HG03139 (cell line): ENCODE data around the gene NACC1.
A peak's percentile ranks its signal among the peaks of the same experiment; 100 is the strongest.

ENCODE experiments used
- ATAC-seq: cut with Tn5 transposase; IDR thresholded peaks from one replicate; pipeline ENCODE4 v1.9.1; 2021; ENCODE audit not compliant: unreplicated experiment

NACC1 gene

DNA sequence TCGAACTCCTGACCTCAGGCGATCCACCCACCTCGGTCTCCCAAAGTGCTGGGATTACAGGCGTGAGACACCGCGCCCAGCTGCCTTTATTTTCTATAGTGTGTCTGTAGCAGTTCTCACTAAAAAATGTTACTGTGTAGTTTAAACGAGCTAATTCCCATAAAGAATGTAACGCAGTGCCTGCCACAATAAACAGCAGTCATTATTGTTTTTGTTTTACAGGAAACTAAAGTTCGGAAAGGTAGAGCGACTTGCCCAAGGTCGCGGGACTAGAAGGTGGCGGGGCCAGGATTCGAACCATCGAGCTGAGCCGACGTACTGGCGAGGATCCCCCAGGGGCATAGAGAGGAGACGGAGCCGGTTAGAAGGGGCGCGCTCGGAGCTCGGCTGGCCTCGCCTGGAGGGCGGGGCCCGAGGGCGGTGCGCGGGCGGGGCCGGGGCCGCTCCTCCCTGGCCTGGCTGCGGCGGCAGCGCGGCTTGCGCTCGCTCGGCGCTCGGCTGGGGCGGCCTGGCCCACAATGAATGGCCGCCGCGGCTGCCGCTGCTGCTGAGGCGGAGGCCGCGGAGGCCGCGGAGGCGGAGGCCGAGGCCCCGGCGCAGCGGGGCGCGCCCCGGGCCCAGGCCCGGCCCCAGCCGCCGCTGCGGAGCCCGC, at the start of gene NACC1:
Gene NACC1 (plus strand): TSS at position 493 of the 652 bp plus-strand sequence. CDS start 16,944 bp downstream, outside the sequence.
- peak; percentile 57 for ATAC-seq

DNA sequence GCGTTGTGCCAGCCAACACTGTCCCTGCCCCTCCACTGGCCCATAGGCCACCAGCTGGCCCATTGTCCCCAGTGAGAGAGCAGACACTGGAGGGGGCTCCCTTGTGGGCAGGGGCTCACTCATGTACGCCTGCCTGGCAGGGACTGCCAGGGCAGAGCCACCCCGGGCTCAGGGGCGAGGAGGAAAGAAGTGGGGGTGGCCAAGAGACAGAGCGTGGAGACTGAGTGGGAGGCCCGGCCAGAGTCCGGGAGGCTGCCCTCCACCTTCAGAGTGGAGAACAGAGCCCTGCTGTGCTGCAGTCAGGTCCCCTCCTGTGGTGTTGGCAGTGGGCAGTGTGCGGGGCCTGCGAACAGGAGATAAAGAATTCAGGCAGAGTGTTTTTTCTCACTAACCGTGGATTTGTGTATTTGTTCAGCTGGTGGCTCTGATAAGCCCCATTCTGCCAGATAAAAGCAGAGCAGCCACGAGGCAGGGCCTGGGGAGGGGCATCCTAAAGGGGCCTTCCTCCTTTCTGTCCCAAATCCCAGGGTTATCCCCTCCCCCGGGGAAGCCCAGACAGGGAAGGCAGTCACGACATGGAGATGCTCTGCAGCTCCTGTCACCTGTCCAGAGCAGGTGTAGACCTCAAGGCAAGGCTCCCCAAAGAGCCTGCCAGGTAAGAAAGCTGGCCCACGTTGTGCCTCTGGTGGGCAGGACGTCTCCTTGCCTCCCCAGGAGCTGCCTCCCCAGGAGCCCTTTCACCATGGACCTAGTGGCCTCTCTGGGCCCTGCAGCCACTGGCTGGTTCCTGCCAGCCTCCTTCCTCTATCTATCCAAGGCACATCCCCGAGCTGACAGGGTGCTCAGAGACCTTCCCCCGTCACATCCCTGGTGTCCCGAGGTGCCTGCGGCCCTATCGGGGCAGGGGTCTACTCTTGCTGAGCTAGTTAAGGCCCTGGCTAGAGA, 48.4 kb upstream of the NACC1 start:
- no peak for ATAC-seq

- no peak for ATAC-seq
Measured at GRCh38 chr19:13070425-13071140, 47.5 kb upstream of the NACC1 start.

GRCh38 chr19:13071444-13072187, 46.4 kb upstream of the NACC1 start:
- ATAC-seq, result no peak

DNA sequence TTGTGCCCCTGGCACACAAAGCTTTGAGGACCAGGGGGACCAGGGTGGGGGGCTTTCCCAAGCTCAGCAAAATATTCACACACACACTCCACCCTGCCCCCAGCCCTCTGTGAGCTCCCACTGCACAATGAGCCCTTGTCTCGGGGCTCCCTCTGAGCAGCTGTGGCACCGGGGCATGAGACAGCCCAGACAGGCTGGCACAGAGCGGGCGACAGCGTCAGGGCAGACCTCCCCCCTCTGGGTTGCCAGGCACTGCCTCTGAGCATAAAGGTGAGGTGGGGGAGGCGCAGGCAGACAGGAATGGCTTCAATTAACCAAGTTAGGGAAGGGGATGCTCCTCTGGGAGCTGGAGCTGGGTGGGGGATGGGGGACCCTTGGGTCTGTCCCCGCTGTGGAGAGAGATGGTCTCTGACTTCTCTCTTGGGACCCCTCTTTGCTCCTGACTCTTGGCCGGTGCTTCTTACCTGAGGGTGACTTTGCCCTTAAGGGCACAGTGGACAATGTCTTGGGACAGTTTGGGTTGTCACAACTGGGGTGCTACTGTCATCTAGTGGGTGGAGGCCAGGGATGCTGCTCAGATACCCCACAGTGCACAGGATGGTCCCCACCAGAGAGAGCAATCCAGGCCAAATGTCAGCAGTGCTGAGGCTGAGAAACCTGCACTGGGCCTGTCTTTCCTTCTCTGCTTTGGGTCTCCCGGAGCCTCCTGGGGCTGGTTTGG, 45.7 kb upstream of the NACC1 start:
- ATAC-seq, result no peak

- ATAC-seq, result no peak
Measured at GRCh38 chr19:13073263-13073662, 44.8 kb upstream of the NACC1 start.

GRCh38 chr19:13074378-13074777, 43.7 kb upstream of the NACC1 start:
- ATAC-seq, result no peak

GRCh38 chr19:13076320-13076719, 41.7 kb upstream of the NACC1 start:
- no peak for ATAC-seq

DNA sequence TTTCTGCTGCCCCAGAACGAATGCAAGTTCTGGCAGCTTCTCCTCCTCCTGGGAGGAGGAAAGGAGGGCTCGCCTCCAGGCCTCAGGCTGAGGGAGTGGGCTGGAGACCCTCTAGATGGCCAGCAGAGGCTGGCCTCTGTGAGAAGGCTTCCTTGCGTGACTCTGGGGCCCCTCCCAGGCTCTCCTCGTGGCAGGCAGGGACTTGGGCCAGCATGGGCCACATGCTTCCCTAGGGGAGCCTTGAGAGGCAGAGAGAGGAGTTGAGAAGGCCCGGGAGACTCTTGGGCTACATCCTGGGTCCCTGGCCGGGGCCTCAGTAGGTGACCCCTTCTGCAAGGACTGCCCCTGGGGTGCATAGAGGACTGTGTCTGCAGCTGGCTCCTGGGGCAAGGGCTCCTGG, 41.3 kb upstream of the NACC1 start:
- ATAC-seq, result no peak

- ATAC-seq, result no peak
Measured at GRCh38 chr19:13077240-13077639, 40.8 kb upstream of the NACC1 start.

DNA sequence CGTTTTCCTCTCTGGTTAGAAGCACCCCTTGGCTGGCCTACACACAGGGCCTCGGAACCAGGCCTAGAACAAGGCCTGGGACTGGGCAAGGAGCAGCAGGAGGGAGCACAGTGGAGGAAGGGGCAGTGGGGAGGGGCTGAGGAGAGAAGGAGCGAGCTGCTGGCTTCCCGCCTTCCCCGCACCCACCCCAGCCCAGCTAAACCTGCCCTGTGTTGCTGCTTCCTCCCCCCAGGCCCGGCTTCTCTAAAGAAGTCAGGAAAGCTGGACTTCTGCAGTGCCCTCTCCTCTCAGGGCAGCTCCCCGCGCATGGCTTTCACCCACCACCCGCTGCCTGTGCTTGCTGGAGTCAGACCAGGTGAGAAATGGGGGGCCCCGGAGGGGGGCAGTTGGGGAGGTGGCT, 39.7 kb upstream of the NACC1 start:
- no peak for ATAC-seq

DNA sequence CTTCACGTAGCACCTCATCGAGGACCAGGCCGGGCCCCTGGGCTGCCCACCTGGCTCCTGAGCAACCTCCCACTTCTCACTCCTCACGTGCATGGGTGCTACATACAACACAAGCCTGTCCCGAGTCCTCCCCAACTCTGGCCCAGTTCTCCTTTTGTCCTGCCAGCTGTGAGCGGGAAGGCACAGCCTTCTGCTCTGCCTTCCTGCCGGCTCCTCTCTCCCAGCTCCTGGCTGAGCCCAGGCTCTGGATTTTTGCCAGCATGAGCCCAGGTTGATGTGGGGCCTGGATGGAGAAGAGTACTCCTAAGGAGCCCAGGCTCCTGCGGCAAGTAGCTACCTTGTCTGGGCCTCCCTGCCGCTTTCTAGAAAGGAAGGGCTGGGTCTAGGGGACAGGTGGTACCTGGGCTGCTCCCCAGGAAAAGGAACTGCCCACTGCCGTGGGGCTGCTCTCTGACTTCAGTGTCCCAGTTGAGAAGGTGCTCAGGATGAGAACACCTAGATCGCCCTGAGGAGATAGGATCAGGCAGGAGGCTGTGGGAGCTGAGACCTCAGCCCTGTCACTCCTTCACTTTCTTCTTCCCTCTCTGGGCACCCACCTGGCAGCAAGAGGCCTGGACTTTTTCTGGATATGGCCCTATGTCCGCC, 39.0 kb upstream of the NACC1 start:
- ATAC-seq, result no peak

DNA sequence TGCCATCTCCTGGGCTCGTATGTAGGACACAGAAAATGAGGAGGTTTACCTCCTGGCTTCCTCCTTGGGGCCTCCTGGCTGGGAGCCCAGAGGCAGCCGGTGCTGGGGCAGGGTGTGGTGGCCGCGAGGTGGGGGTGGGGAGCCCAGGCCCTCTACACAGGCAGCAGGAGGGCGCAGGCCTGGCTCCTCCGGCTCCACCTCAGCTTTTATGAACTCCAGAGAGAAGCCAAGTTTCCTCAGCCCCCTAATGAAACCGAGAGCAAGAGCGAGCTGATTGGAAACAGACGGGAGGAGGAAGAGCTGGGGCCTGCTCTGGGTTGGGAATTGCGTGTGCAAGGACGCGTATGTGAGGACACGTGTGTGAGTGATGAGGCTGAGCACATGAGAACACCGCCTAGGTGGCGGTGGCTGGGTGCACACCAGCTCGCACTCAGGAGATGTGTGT, 38.5 kb upstream of the NACC1 start:
- ATAC-seq, result no peak

- ATAC-seq, result no peak
Measured at GRCh38 chr19:13082192-13083007, 35.7 kb upstream of the NACC1 start.

GRCh38 chr19:13083008-13083404, 35.1 kb upstream of the NACC1 start:
- ATAC-seq, result no peak

DNA sequence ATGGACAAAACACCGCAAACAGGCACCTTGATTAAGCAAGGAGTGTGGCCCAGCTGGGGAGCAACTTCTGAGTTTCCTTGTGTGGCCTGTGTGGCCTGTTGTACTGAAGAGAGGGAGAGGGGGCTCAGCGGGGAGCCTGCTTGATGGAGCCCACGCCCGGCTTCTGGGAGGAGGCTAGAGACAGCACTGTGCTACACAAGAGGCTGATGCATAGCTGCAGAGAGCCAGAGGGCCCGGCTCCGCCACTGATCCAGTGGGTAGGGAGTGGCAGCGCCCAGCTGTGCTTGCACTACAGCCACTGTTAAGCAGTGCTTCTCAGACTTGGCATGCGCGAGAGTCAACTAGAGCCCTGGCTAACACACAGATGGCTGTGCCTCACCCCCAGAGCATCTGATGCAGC, 34.4 kb upstream of the NACC1 start:
- ATAC-seq, result no peak

DNA sequence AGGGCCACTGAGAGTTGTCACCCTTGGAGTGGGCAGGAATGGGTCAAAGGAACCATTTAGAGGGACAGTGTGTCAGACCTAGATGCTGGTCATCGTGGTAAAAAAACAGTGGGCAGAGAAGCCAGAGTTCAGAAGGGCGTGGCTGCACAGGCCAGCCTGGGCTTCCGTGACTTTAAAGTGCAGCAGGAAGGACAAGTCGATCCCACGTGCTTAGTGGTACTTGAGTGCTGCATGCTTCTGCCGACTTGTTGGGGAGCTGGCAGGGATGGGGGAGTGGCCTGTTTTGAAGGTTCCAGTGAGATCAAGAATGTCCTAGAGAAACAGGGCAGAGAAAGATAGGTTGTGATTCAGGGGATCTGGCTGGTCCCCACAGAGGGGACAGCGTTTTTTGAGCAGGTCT, 32.4 kb upstream of the NACC1 start:
- no peak for ATAC-seq

DNA sequence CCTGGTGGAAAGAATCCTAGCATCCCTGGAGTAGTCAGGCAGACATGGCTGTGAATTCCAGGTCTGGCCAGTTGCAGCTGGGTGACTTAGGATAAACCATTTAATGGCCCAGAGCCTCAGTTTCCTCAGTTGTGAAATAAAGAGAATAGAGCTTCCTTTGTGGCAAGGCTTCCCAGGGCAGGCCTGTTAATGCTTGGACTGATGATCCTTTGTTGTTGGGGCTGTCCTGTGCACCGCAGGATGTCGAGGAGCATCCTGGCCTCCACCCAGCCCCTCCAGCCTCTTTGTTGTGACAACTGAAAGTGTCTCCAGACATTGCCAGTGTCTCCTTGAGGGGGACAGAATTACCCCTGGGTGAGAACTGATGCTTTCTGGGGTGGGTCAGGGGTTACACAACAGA, 31.7 kb upstream of the NACC1 start:
- no peak for ATAC-seq

GRCh38 chr19:13087295-13087694, 30.8 kb upstream of the NACC1 start:
- ATAC-seq, result no peak
